Measurements from ENCODE around the gene CLHC1.

DNA sequence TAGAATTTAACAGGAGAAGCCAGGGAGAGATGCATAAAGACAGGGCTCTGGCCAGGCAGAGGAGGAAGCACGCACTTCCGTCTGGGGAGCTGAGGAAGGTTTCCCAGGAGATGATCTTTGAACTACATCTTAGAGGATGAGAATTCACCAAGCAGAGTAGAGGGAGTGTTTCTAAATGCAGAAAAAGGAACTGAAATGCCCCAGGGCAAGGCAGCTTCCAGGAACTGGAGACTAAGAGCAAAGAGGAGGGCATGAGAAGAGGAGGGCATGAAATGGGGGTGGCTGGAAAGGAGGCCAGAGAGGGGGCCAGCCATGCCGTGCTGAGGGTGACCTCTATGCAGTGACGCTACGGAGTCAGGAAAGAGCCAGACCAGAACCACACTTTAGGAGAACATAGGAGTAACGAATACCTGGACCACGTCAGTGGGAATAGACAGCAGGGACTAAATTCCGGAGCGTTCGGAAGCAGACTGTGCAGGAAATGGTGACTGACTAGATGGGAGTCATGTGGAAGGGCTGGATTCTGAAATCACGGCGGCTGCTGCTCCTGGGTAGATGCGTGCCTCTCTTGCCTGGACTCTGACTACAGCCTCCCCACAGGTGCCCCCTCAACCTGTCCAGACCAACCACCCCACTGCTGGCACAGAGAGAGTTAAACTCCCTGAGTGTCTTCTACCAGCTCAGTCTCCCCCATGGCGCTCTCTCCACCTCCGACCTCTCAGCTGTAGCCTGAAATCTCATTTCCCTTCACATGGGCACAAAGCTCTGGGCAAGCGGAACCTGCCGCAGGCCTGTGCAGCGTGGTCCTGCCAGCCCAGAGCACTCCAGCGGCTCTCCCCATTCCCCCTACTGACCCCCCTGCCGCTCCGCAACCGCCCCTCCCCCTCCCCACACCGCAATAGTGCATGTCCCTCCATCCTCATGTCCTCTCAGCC lies 94.8 kb downstream of the CLHC1 start:
- TF ChIP-seq, protein P1, sequence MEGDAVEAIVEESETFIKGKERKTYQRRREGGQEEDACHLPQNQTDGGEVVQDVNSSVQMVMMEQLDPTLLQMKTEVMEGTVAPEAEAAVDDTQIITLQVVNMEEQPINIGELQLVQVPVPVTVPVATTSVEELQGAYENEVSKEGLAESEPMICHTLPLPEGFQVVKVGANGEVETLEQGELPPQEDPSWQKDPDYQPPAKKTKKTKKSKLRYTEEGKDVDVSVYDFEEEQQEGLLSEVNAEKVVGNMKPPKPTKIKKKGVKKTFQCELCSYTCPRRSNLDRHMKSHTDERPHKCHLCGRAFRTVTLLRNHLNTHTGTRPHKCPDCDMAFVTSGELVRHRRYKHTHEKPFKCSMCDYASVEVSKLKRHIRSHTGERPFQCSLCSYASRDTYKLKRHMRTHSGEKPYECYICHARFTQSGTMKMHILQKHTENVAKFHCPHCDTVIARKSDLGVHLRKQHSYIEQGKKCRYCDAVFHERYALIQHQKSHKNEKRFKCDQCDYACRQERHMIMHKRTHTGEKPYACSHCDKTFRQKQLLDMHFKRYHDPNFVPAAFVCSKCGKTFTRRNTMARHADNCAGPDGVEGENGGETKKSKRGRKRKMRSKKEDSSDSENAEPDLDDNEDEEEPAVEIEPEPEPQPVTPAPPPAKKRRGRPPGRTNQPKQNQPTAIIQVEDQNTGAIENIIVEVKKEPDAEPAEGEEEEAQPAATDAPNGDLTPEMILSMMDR (IDR thresholded peaks at IDR 0.05; ENCODE audit: poor library complexity), result no peak
- TF ChIP-seq EZH2 (IDR thresholded peaks at IDR 0.05; ENCODE audit: borderline replicate concordance) (no peak), EZH2phosphoT487 (IDR thresholded peaks at IDR 0.05; ENCODE audit: low read depth, severe bottlenecking, unreplicated experiment) (no peak)
